HEK293 (cell line): ENCODE measurements around the gene DHRS7B.

Source experiments
- CTCF ChIA-PET: fragments of 350-600 bp; formaldehyde crosslinking; extraction: SDS; loops from one replicate; lab custom pipeline; 2021; ENCODE audit warnings: antibody characterized with exemption; lab: Yijun Ruan, JAX
- POLR2A ChIA-PET: fragments of 300-600 bp; formaldehyde crosslinking; extraction: SDS; loops from one replicate; lab custom pipeline; 2020; ENCODE audit warnings: antibody characterized with exemption, inconsistent platforms; lab: Yijun Ruan, JAX
- H3K27ac ChIP-seq: fragments of 200-500 bp; sonication (Bioruptor generic); 2 replicates; pipeline ENCODE4 v1.5.1; 2014; ENCODE audit warnings: low read depth, low read length, control low read depth, inconsistent platforms; ENCODE audit errors: extremely low read depth
- H3K36me3 ChIP-seq, 2 experiments: fragments of 200-500 bp in 1 of 2; sonication (Bioruptor generic) in 1 of 2; 1 replicate in 1 of 2; 2 replicates in 1 of 2; pipeline ENCODE4 v1.5.1; 2014 to 2017; ENCODE audit warnings: inconsistent platforms in 2 of 2, low read length in 2 of 2; ENCODE audit not compliant: control insufficient read depth in 2 of 2, insufficient read depth in 1 of 2
- H3K4me1 ChIP-seq: fragments of 200-500 bp; sonication (Bioruptor generic); 2 replicates; pipeline ENCODE4 v1.5.1; 2014; ENCODE audit warnings: mild to moderate bottlenecking, low read length, inconsistent platforms; ENCODE audit not compliant: control insufficient read depth, insufficient read depth
- H3K4me3 ChIP-seq: 2 replicates; pipeline ENCODE4 v1.5.1; 2011; ENCODE audit warnings: low read depth, mild to moderate bottlenecking, control low read depth, low read length, moderate library complexity
- H3K9me3 ChIP-seq: fragments of 200-500 bp; sonication (Bioruptor generic); 2 replicates; pipeline ENCODE4 v1.5.1; 2014; ENCODE audit warnings: low read depth, low read length, inconsistent platforms; ENCODE audit not compliant: control insufficient read depth, insufficient read depth
- HOXD13 ChIP-seq: sonication (generic); formaldehyde crosslinking; IDR thresholded peaks from 2 replicates; pipeline ENCODE4 v1.8.0; 2022; ENCODE audit warnings: missing genetic modification reagents, borderline replicate concordance
- REPIN1 ChIP-seq: fragments of 450-650 bp; formaldehyde crosslinking; IDR thresholded peaks from 2 replicates; pipeline ENCODE4 v1.5.1; 2017; ENCODE audit warnings: missing biosample characterization, missing genetic modification characterization, low read depth
- SALL2 ChIP-seq: fragments of 450-650 bp; formaldehyde crosslinking; IDR thresholded peaks from 2 replicates; pipeline ENCODE4 v1.5.0; 2017; ENCODE audit warnings: missing biosample characterization, mild to moderate bottlenecking, missing genetic modification characterization, borderline replicate concordance
- SP7 ChIP-seq: fragments of 450-650 bp; formaldehyde crosslinking; IDR thresholded peaks from 2 replicates; pipeline ENCODE4 v1.5.1; 2016; ENCODE audit warnings: missing biosample characterization, missing genetic modification characterization
- WT1 ChIP-seq: fragments of 450-650 bp; formaldehyde crosslinking; IDR thresholded peaks from 2 replicates; pipeline ENCODE4 v1.5.1; 2016; ENCODE audit warnings: missing biosample characterization, missing genetic modification characterization
- YY1 ChIP-seq: fragments of 450-650 bp; formaldehyde crosslinking; IDR thresholded peaks from 2 replicates; pipeline ENCODE4 v1.5.1; 2018; ENCODE audit warnings: missing biosample characterization, missing genetic modification characterization
- ZBTB21 ChIP-seq: fragments of 450-650 bp; formaldehyde crosslinking; IDR thresholded peaks from 2 replicates; pipeline ENCODE4 v1.5.1; 2017; ENCODE audit warnings: missing biosample characterization, missing genetic modification characterization
- ZEB2 ChIP-seq: fragments of 450-650 bp; formaldehyde crosslinking; IDR thresholded peaks from 2 replicates; pipeline ENCODE4 v1.5.1; 2016; ENCODE audit warnings: missing biosample characterization, missing genetic modification characterization
- ZNF16 ChIP-seq: fragments of 450-650 bp; formaldehyde crosslinking; IDR thresholded peaks from 2 replicates; pipeline ENCODE4 v1.5.1; 2016; ENCODE audit warnings: low read depth, missing biosample characterization, missing genetic modification characterization
- ZNF24 ChIP-seq: fragments of 450-650 bp; formaldehyde crosslinking; IDR thresholded peaks from 2 replicates; pipeline ENCODE4 v1.5.1; 2016; ENCODE audit warnings: missing biosample characterization, missing genetic modification characterization
- ZNF280D ChIP-seq: fragments of 450-650 bp; formaldehyde crosslinking; IDR thresholded peaks from 2 replicates; pipeline ENCODE4 v1.5.1; 2016; ENCODE audit warnings: missing biosample characterization, missing genetic modification characterization
- ZNF501 ChIP-seq: fragments of 450-650 bp; formaldehyde crosslinking; IDR thresholded peaks from 2 replicates; pipeline ENCODE4 v1.5.1; 2016; ENCODE audit warnings: missing biosample characterization, missing genetic modification characterization
- ZNF558 ChIP-seq: fragments of 450-650 bp; formaldehyde crosslinking; IDR thresholded peaks from 2 replicates; pipeline ENCODE4 v1.5.1; 2016; ENCODE audit warnings: missing biosample characterization, missing genetic modification characterization
- ZNF623 ChIP-seq: fragments of 450-650 bp; formaldehyde crosslinking; IDR thresholded peaks from 2 replicates; pipeline ENCODE4 v1.5.1; 2016; ENCODE audit warnings: missing biosample characterization, missing genetic modification characterization
- ZNF658 ChIP-seq: fragments of 450-650 bp; formaldehyde crosslinking; IDR thresholded peaks from 2 replicates; pipeline ENCODE4; 2016; ENCODE audit warnings: missing biosample characterization, missing genetic modification characterization
- ZNF664 ChIP-seq: fragments of 450-650 bp; formaldehyde crosslinking; IDR thresholded peaks from 2 replicates; pipeline ENCODE4 v1.5.1; 2016; ENCODE audit warnings: missing biosample characterization, missing genetic modification characterization
- ZNF747 ChIP-seq: fragments of 450-650 bp; formaldehyde crosslinking; IDR thresholded peaks from 2 replicates; pipeline ENCODE4 v1.5.1; 2016; ENCODE audit warnings: missing biosample characterization, missing genetic modification characterization
- ZNF76 ChIP-seq: fragments of 450-650 bp; formaldehyde crosslinking; IDR thresholded peaks from 2 replicates; pipeline ENCODE4; 2016; ENCODE audit warnings: low read depth, missing biosample characterization, missing genetic modification characterization, borderline replicate concordance
- ZSCAN5A ChIP-seq: fragments of 450-650 bp; formaldehyde crosslinking; IDR thresholded peaks from 2 replicates; pipeline ENCODE4 v1.5.1; 2016; ENCODE audit warnings: missing biosample characterization, missing genetic modification characterization
- ZXDB ChIP-seq: fragments of 450-650 bp; formaldehyde crosslinking; IDR thresholded peaks from 2 replicates; pipeline ENCODE4 v1.5.1; 2016; ENCODE audit warnings: missing biosample characterization, missing genetic modification characterization
- TF ChIP-seq, protein P1 (sequence below): fragments of 450-650 bp; formaldehyde crosslinking; IDR thresholded peaks from 2 replicates; pipeline ENCODE4 v1.5.1; 2016; ENCODE audit warnings: missing biosample characterization, missing genetic modification characterization
- TF ChIP-seq, protein P2 (sequence below): fragments of 450-650 bp; formaldehyde crosslinking; IDR thresholded peaks from 2 replicates; pipeline ENCODE4 v1.5.1; 2016; ENCODE audit warnings: missing biosample characterization, missing genetic modification characterization
- TF ChIP-seq, protein P3 (sequence below): fragments of 450-650 bp; formaldehyde crosslinking; IDR thresholded peaks from 2 replicates; pipeline ENCODE4 v1.5.1; 2016; ENCODE audit warnings: missing biosample characterization, missing genetic modification characterization
- TF ChIP-seq, protein P4 (sequence below): fragments of 450-650 bp; formaldehyde crosslinking; IDR thresholded peaks from 2 replicates; pipeline ENCODE4 v1.5.1; 2016; ENCODE audit warnings: missing biosample characterization, missing genetic modification characterization

Gene DHRS7B

DNA sequence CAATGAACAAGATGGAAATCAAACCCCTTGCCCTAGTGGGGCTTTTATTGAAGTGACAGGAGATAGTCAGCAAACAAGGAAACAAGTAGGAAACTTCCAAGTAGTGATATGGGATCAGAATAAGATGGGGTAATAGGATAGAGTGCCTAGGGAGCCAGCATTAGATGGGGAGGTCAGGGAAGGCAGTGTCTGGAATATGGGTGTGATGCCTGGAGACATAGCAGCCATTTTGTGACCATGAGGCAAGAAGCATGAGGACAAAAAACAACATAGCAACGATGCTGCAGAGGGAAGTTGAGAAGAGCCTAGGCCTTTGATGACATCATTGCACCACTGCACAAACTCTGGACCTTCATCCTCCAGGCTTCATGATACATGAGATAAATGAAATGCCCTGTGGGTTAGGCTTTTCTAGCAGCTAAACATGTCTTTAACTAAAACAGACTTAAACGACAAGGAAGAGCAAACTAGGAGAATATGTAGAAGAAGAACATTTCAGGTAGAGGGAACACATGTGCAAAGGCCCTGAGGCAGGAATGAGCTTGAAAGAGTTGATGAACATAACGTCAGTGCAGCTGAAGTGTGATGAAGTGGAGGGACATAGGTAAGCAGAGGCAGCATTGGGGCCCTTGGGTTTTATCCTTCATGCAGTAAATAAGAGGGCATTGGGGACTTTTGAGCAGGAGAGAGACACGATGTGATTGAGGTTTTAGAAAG is 105.4 kb downstream of the DHRS7B start:
- Histone ChIP-seq H3K27ac (no peak overlapping the region), H3K4me3 (no peak overlapping the region), H3K36me3 (no peaks in the 10 kb centered on the region), H3K9me3 (no peaks in the 10 kb centered on the region), H3K4me1 (no peaks in the 10 kb centered on the region)
- POLR2A ChIA-PET, result no interaction called here
- CTCF ChIA-PET, result interaction anchor here (1.2 kb wide), 1 partner anchor 49 kb away, joined by 3 read pairs; no protein-coding TSS in a partner anchor
- TF ChIP-seq REPIN1 (tag by site-specific recombination), result no peak
- TF ChIP-seq ZNF24 (tag by site-specific recombination), result no peak
- TF ChIP-seq, protein P1, sequence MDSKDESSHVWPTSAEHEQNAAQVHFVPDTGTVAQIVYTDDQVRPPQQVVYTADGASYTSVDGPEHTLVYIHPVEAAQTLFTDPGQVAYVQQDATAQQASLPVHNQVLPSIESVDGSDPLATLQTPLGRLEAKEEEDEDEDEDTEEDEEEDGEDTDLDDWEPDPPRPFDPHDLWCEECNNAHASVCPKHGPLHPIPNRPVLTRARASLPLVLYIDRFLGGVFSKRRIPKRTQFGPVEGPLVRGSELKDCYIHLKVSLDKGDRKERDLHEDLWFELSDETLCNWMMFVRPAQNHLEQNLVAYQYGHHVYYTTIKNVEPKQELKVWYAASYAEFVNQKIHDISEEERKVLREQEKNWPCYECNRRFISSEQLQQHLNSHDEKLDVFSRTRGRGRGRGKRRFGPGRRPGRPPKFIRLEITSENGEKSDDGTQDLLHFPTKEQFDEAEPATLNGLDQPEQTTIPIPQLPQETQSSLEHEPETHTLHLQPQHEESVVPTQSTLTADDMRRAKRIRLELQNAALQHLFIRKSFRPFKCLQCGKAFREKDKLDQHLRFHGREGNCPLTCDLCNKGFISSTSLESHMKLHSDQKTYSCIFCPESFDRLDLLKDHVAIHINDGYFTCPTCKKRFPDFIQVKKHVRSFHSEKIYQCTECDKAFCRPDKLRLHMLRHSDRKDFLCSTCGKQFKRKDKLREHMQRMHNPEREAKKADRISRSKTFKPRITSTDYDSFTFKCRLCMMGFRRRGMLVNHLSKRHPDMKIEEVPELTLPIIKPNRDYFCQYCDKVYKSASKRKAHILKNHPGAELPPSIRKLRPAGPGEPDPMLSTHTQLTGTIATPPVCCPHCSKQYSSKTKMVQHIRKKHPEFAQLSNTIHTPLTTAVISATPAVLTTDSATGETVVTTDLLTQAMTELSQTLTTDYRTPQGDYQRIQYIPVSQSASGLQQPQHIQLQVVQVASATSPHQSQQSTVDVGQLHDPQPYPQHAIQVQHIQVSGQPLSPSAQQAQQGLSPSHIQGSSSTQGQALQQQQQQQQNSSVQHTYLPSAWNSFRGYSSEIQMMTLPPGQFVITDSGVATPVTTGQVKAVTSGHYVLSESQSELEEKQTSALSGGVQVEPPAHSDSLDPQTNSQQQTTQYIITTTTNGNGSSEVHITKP, result no peak
- TF ChIP-seq ZNF76, result no peak
- TF ChIP-seq HOXD13 (CRISPR knock-in tag), result no peak
- no peak for TF ChIP-seq WT1 (tag by site-specific recombination)
- TF ChIP-seq, protein P2, sequence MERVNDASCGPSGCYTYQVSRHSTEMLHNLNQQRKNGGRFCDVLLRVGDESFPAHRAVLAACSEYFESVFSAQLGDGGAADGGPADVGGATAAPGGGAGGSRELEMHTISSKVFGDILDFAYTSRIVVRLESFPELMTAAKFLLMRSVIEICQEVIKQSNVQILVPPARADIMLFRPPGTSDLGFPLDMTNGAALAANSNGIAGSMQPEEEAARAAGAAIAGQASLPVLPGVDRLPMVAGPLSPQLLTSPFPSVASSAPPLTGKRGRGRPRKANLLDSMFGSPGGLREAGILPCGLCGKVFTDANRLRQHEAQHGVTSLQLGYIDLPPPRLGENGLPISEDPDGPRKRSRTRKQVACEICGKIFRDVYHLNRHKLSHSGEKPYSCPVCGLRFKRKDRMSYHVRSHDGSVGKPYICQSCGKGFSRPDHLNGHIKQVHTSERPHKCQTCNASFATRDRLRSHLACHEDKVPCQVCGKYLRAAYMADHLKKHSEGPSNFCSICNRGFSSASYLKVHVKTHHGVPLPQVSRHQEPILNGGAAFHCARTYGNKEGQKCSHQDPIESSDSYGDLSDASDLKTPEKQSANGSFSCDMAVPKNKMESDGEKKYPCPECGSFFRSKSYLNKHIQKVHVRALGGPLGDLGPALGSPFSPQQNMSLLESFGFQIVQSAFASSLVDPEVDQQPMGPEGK (tag by site-specific recombination), result no peak
- no peak for TF ChIP-seq ZEB2 (tag by site-specific recombination)
- peak; percentile 75; the same call in 1 of the 2 replicates for TF ChIP-seq ZSCAN5A (tag by site-specific recombination)
- TF ChIP-seq ZNF16 (tag by site-specific recombination), result no peak
- peak; percentile 62 for TF ChIP-seq SP7 (tag by site-specific recombination)
- TF ChIP-seq ZBTB21, result no peak
- TF ChIP-seq ZNF658 (tag by site-specific recombination), result no peak
- TF ChIP-seq ZNF747 (tag by site-specific recombination), result no peak
- TF ChIP-seq ZNF623, result peak; percentile 93
- peak; percentile 100 for TF ChIP-seq ZNF280D
- TF ChIP-seq, protein P3, sequence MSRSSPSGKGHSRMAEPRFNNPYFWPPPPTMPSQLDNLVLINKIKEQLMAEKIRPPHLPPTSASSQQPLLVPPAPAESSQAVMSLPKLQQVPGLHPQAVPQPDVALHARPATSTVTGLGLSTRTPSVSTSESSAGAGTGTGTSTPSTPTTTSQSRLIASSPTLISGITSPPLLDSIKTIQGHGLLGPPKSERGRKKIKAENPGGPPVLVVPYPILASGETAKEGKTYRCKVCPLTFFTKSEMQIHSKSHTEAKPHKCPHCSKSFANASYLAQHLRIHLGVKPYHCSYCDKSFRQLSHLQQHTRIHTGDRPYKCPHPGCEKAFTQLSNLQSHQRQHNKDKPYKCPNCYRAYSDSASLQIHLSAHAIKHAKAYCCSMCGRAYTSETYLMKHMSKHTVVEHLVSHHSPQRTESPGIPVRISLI, result no peak
- TF ChIP-seq ZNF501, result 0 out of 2 replicates have a peak, but pooled peaks have one; percentile 34
- no peak for TF ChIP-seq YY1 (tag by site-specific recombination)
- no peak for TF ChIP-seq ZXDB (tag by site-specific recombination)
- no peak for TF ChIP-seq ZNF664
- TF ChIP-seq SALL2 (tag by site-specific recombination), result no peak
- TF ChIP-seq, protein P4, sequence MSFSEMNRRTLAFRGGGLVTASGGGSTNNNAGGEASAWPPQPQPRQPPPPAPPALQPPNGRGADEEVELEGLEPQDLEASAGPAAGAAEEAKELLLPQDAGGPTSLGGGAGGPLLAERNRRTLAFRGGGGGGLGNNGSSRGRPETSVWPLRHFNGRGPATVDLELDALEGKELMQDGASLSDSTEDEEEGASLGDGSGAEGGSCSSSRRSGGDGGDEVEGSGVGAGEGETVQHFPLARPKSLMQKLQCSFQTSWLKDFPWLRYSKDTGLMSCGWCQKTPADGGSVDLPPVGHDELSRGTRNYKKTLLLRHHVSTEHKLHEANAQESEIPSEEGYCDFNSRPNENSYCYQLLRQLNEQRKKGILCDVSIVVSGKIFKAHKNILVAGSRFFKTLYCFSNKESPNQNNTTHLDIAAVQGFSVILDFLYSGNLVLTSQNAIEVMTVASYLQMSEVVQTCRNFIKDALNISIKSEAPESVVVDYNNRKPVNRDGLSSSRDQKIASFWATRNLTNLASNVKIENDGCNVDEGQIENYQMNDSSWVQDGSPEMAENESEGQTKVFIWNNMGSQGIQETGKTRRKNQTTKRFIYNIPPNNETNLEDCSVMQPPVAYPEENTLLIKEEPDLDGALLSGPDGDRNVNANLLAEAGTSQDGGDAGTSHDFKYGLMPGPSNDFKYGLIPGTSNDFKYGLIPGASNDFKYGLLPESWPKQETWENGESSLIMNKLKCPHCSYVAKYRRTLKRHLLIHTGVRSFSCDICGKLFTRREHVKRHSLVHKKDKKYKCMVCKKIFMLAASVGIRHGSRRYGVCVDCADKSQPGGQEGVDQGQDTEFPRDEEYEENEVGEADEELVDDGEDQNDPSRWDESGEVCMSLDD (tag by site-specific recombination), result no peak
- TF ChIP-seq ZNF558, result no peak
